Retinal pigment epithelial cell (primary cell): ENCODE results near the gene KLF6.

Experiments used
- DNase-seq: peaks from one replicate; pipeline ENCODE4 v3.0.0-alpha.2; 2010; ENCODE audit warnings: low read depth
- H3K4me3 ChIP-seq: 2 replicates; pipeline ENCODE4 v1.5.1; 2011; ENCODE audit warnings: mild to moderate bottlenecking, low read length, control low read depth, moderate library complexity
- TF ChIP-seq, protein P1 (sequence below): conservative IDR thresholded peaks from 2 replicates; pipeline ENCODE4 v1.5.1; 2011; ENCODE audit warnings: low read depth, low read length, control low read depth, inconsistent platforms

Gene KLF6

DNA sequence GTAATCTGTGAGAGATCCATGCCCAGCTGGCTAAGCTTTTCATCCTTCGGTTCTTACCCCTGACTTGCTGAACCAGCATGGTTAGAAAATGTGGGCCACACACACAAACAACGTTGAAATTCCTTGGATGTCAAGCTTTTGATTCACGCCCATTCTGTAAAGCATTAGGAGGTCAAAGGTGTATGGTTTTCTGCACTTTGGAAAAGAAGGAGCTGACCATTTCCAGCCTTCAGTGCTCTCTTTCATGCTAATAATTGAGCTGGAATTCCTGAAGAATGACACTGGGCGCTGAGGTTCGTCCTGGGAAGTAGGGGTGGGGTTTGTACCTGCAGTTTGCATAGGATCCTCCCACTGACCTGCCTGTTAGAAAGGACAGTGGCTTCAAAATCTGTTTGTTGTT is 23.1 kb downstream of the KLF6 start:
- no peak overlapping the region for H3K4me3 ChIP-seq
- TF ChIP-seq, protein P1, sequence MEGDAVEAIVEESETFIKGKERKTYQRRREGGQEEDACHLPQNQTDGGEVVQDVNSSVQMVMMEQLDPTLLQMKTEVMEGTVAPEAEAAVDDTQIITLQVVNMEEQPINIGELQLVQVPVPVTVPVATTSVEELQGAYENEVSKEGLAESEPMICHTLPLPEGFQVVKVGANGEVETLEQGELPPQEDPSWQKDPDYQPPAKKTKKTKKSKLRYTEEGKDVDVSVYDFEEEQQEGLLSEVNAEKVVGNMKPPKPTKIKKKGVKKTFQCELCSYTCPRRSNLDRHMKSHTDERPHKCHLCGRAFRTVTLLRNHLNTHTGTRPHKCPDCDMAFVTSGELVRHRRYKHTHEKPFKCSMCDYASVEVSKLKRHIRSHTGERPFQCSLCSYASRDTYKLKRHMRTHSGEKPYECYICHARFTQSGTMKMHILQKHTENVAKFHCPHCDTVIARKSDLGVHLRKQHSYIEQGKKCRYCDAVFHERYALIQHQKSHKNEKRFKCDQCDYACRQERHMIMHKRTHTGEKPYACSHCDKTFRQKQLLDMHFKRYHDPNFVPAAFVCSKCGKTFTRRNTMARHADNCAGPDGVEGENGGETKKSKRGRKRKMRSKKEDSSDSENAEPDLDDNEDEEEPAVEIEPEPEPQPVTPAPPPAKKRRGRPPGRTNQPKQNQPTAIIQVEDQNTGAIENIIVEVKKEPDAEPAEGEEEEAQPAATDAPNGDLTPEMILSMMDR = no peak
- DNase-seq = peak; percentile 95

DNA sequence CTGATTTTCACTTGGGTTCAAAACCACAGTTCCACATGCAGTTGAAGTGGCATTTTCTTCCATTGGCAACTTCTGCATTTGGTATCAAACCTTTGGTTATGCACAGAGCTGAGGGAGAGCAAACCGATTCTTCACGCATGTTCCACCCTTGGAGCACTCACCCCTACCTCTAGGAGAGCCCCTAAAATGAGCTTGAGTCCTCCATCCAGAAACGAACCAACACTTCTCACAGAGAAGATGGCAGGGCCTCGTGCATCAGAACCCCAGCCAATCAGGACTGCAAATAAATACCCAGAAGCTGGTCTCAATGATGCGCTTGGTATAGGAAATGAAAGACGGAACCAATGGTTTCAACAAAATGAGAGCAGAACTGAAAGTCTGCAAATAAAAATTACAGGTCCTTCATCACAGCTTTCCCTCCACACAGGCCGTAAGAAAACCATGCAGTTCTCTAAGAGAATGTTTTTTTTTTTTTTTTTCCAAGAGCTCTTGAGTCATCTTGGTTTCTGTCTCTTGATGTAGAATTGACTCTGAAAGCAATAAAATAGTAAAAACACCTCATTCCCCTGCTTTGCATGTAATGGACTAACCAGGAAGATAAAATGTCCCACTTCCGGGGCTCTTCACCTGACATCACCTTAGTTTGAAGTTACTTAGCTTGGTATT is 23.9 kb downstream of the KLF6 start:
- H3K4me3 ChIP-seq = no peak overlapping the region
- TF ChIP-seq, protein P1 = no peak
- no peak for DNase-seq

DNA sequence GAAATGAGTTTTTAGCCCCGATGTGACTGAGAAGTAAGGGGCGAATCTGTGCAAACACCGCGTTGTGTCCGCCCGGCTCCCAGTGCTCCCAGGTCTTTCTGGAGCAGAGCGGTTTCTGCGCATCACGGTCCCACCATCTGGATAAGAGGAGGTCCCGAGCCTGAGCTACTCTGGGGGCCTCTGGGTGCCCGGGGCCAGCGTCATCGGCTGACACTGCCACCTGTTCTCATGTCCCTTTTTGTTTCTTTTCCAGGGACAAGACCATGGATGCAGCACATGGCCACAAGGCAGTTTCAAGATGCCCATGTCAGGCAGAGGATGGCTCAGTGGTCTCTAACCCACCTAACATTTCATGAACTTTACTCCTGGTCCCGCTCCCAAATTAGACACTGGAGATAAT is 24.9 kb downstream of the KLF6 start:
- no peak overlapping the region for H3K4me3 ChIP-seq
- TF ChIP-seq, protein P1 = no peak
- DNase-seq = no peak

DNA sequence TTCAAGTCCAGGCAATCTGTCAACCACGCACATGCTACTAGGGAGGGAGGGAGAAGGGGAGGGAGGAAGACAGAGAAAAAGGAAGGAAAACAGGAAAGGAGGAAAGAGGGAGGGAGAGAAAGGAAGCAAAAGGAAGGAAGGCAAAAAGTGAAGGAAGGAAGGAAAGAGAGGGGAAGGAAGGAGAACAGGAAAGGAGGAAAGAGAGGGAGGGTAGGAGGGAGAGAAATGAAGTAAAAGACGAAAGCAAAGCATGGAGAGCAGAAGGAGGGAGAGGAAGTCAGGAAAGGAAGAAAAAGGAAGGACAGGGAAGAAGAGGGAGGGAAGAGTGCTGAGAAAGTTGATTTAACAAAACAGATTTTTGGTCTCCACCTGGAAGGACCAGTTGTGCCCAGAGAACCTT is 25.6 kb downstream of the KLF6 start:
- H3K4me3 ChIP-seq = no peak overlapping the region
- TF ChIP-seq, protein P1 = no peak
- DNase-seq = no peak

DNA sequence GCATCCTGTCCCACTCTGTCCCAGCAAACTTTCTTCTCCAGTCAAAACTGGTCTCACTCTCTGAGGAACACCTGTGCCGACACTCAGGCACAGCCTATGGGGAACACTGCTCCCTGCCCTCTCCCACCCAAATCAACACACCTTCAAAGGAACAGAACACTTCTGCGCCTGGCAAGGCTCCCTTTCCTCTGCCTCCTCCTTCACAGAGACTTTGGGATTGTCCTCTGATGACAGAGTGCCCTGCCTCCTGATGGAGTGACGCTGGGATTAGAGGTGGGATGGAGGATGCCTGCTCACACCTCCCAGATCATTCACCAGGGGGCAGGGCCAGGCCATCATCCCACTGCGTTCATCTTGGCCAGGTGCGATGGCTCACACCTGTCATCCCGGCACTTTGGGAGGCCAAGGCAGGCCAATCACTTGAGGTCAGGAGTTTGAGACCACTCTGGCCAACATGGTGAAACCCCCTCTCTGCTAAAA is 26.5 kb downstream of the KLF6 start:
- DNase-seq = no peak
- H3K4me3 ChIP-seq = no peak overlapping the region
- TF ChIP-seq, protein P1 = no peak

DNA sequence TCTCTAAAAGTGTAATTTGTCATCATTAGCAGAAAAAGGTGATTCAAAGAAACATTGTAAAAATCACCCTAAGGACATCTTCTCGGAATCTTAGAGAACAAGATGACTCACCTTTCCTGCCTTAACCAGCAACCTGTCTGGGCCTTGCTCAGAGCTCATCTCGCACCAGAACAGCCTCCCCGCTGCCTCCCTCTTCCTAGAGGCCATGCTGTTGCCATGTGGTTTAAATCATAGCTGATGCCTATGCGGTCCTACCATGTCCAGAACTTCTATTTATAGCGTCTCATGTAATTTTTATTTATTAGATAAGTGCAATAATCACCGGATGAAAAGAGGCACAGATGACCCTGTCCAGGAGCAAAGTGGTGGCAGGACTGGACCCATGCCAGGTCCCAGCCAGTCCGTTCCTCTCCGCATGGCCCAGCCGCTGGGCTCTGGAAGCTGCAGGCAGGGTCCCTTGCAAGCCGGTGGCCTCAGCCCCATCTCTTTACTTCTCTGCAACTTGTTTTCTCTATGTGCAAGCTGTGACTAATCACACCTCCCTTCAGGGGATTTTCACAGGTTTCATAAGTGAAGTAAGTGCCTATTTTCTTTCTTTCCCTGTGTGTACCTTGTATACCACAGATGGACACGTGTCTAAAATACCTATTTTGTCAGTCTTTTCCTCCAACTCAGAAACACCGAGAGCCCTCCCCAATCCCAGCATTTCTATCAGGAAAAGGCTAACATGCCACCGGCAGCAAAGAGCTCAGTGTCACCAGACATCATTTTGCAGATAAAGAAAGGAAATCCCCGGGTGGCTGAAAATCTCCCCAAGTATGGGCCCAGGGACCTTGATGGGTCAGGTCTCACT is 27.1 kb downstream of the KLF6 start:
- DNase-seq = no peak

More for the DNA sequence above, 27.1 kb downstream of the KLF6 start:
- TF ChIP-seq, protein P1 = no peak
- no peak overlapping the region for H3K4me3 ChIP-seq
